GM19240 (cell line): Measurements from ENCODE around the gene SPTA1.
"Not testable (repeated sequence)": the region's sequence is repeated elsewhere in the genome, so short reads cannot be mapped to it uniquely, and the experiment has no call there.

Experiments
- DNase-seq: peaks from one replicate; pipeline ENCODE4 v3.0.0; 2011; ENCODE audit warnings: low spot score; ENCODE audit not compliant: insufficient read length

The SPTA1 gene

GRCh38 chr1:158686111-158687009 lies at the start of gene SPTA1:
TSS of gene SPTA1 (minus strand) at chr1:158686715. CDS start at chr1:158686517, 198 bp downstream.
- no peak for DNase-seq

GRCh38 chr1:158735848-158736247 lies 49.3 kb upstream of the SPTA1 start:
- no peak for DNase-seq

- no peak for DNase-seq
Measured at GRCh38 chr1:158732524-158732923, 46.0 kb upstream of the SPTA1 start.

- no peak for DNase-seq
Measured at GRCh38 chr1:158731707-158732106, 45.2 kb upstream of the SPTA1 start.

GRCh38 chr1:158730453-158730852 lies 43.9 kb upstream of the SPTA1 start:
- DNase-seq, result no peak

GRCh38 chr1:158728510-158729225 lies 42.2 kb upstream of the SPTA1 start:
- DNase-seq, result no peak

- no peak for DNase-seq
Measured at GRCh38 chr1:158724442-158724841, 37.9 kb upstream of the SPTA1 start.

GRCh38 chr1:158720620-158721019 lies 34.1 kb upstream of the SPTA1 start, which contains the start of gene OR6K3:
TSS of gene OR6K3 (minus strand) at chr1:158720720. CDS start at chr1:158718115, 2,605 bp downstream.
- DNase-seq, result no peak

GRCh38 chr1:158719664-158720063 lies 33.1 kb upstream of the SPTA1 start:
- no peak for DNase-seq

- no peak for DNase-seq
Measured at GRCh38 chr1:158717344-158717743, 30.8 kb upstream of the SPTA1 start.

GRCh38 chr1:158716335-158716734 lies 29.8 kb upstream of the SPTA1 start:
- DNase-seq, result no peak

GRCh38 chr1:158714754-158715153 lies 28.2 kb upstream of the SPTA1 start:
- DNase-seq, result no peak

GRCh38 chr1:158711098-158711497 lies 24.6 kb upstream of the SPTA1 start:
- no peak for DNase-seq

- DNase-seq, result no peak
Measured at GRCh38 chr1:158706096-158706495, 19.6 kb upstream of the SPTA1 start.

GRCh38 chr1:158700552-158700951 lies 14.0 kb upstream of the SPTA1 start, which contains the start of gene OR6K2:
TSS of gene OR6K2 (minus strand) at chr1:158700652. CDS start at chr1:158700652, 0 bp downstream.
- no peak for DNase-seq

- DNase-seq, result no peak
Measured at GRCh38 chr1:158694596-158694995, 8.1 kb upstream of the SPTA1 start.

GRCh38 chr1:158692356-158692755 lies 5.8 kb upstream of the SPTA1 start:
- no peak for DNase-seq

- no peak for DNase-seq
Measured at GRCh38 chr1:158691907-158692306, 5.4 kb upstream of the SPTA1 start.

- DNase-seq, result not testable (repeated sequence)
Measured at GRCh38 chr1:158691149-158691548, 4.6 kb upstream of the SPTA1 start.

GRCh38 chr1:158689875-158690274 lies 3.4 kb upstream of the SPTA1 start:
- DNase-seq, result no peak

GRCh38 chr1:158689110-158689509 lies 2.6 kb upstream of the SPTA1 start:
- no peak for DNase-seq

GRCh38 chr1:158688343-158688742 lies 1.8 kb upstream of the SPTA1 start:
- DNase-seq, result not testable (repeated sequence)
